KMS-11 (cell line): Measurements from ENCODE around the gene FAM83F.

Experiments
- H2AFZ ChIP-seq: fragments of 200-600 bp; sonication (generic); 2 replicates; pipeline ENCODE4 v1.6.1; 2016; ENCODE audit warnings: antibody characterized with exemption, mixed run types, low read depth
- H3K27ac ChIP-seq: fragments of 200-600 bp; sonication (generic); 2 replicates; pipeline ENCODE4 v1.6.1; 2016; ENCODE audit warnings: mild to moderate bottlenecking, mixed run types
- H3K27me3 ChIP-seq: fragments of 200-600 bp; sonication (generic); 2 replicates; pipeline ENCODE4 v1.6.1; 2017; ENCODE audit warnings: mild to moderate bottlenecking, low read depth, mixed run types, moderate library complexity; ENCODE audit not compliant: insufficient read depth
- H3K36me3 ChIP-seq: fragments of 200-600 bp; sonication (generic); 2 replicates; pipeline ENCODE4 v1.6.1; 2017; ENCODE audit warnings: mild to moderate bottlenecking, mixed run types; ENCODE audit not compliant: insufficient read depth
- H3K4me1 ChIP-seq: fragments of 200-600 bp; sonication (generic); 2 replicates; pipeline ENCODE4 v1.6.1; 2016; ENCODE audit warnings: mild to moderate bottlenecking, low read depth, mixed run types; ENCODE audit not compliant: poor library complexity, severe bottlenecking
- H3K4me2 ChIP-seq: fragments of 200-600 bp; sonication (generic); 2 replicates; pipeline ENCODE4 v1.7.0; 2016; ENCODE audit warnings: mild to moderate bottlenecking, mixed run types
- H3K4me3 ChIP-seq: fragments of 200-600 bp; sonication (generic); IDR thresholded peaks from 2 replicates; pipeline ENCODE4 v1.6.1; 2017; ENCODE audit warnings: low read depth, low read length, mixed read lengths; ENCODE audit not compliant: insufficient read depth
- H3K79me2 ChIP-seq: fragments of 200-600 bp; sonication (generic); 2 replicates; pipeline ENCODE4 v1.6.1; 2016; ENCODE audit warnings: low read depth, mixed run types; ENCODE audit not compliant: insufficient read depth
- H3K9ac ChIP-seq: fragments of 200-600 bp; sonication (generic); 2 replicates; pipeline ENCODE4 v1.6.1; 2016; ENCODE audit warnings: mild to moderate bottlenecking, mixed run types
- H4K20me1 ChIP-seq: fragments of 200-600 bp; sonication (generic); 2 replicates; pipeline ENCODE4 v1.6.1; 2016; ENCODE audit warnings: mild to moderate bottlenecking, mixed run types; ENCODE audit not compliant: insufficient read depth
- TF ChIP-seq, protein P1 (sequence below): fragments of 200-600 bp; sonication (generic); conservative IDR thresholded peaks from 2 replicates; pipeline ENCODE4 v1.6.1; 2017; ENCODE audit warnings: low read depth, mild to moderate bottlenecking, antibody characterized with exemption, low read length, moderate library complexity, mixed read lengths

Gene FAM83F

DNA sequence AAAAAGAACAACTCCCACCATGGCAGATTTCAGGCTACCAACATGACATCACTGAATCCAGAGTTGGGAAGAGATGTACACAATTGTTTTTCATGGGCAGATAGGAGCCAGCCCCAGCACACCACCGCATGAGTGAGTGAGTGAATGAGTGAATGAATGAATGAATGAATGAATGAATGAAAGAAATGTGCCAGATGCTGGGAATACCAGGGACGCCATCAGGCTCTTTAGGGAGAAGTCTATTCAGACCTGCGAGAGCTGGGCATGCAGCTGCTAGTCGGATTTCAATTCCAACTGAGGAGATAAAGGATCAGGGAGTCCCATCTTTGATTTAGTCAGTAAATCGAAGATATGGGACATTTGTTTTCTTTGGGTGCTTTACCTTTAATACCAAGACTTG lies 15.3 kb upstream of the FAM83F start:
- H3K4me1 ChIP-seq, result no peaks in the 10 kb centered on the region
- TF ChIP-seq, protein P1, sequence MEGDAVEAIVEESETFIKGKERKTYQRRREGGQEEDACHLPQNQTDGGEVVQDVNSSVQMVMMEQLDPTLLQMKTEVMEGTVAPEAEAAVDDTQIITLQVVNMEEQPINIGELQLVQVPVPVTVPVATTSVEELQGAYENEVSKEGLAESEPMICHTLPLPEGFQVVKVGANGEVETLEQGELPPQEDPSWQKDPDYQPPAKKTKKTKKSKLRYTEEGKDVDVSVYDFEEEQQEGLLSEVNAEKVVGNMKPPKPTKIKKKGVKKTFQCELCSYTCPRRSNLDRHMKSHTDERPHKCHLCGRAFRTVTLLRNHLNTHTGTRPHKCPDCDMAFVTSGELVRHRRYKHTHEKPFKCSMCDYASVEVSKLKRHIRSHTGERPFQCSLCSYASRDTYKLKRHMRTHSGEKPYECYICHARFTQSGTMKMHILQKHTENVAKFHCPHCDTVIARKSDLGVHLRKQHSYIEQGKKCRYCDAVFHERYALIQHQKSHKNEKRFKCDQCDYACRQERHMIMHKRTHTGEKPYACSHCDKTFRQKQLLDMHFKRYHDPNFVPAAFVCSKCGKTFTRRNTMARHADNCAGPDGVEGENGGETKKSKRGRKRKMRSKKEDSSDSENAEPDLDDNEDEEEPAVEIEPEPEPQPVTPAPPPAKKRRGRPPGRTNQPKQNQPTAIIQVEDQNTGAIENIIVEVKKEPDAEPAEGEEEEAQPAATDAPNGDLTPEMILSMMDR, result no peak
- H3K4me2 ChIP-seq, result no peak overlapping the region
- no peaks in the 10 kb centered on the region for H3K79me2 ChIP-seq
- H3K36me3 ChIP-seq, result no peaks in the 10 kb centered on the region
- no peaks in the 10 kb centered on the region for H4K20me1 ChIP-seq
- H2AFZ ChIP-seq, result no peak overlapping the region
- peaks cover 16% of the 10 kb centered on the region; the same call in 1 of the 2 replicates for H3K27me3 ChIP-seq
- no peak overlapping the region for H3K27ac ChIP-seq
- no peak overlapping the region for H3K4me3 ChIP-seq
- no peak overlapping the region for H3K9ac ChIP-seq

DNA sequence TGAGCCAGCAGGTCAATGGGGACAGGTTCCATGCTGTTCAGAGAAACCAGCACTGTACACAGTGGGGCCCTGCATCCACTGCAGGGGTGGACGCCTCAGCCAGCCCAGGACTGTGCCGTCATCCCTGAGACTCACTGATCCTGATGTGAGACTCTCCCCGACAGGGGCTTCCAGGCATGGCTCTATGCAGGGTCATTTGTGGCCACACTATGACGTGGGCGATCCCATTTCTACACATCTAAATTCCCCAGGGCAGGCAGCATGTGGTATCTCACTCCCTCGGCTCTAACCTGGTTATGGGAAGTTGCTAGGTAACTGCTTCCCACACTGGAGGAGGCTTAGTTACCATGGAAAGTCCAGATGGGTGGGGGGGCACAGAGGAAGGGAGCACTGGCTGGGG lies 14.2 kb upstream of the FAM83F start:
- Histone ChIP-seq H3K4me1 (no peaks in the 10 kb centered on the region), H3K79me2 (no peaks in the 10 kb centered on the region), H3K4me2 (no peak overlapping the region), H2AFZ (no peak overlapping the region), H3K36me3 (no peaks in the 10 kb centered on the region), H3K4me3 (no peak overlapping the region), H3K27ac (no peak overlapping the region), H3K27me3 (peaks cover 12% of the 10 kb centered on the region; the same call in 1 of the 2 replicates), H4K20me1 (no peaks in the 10 kb centered on the region), H3K9ac (no peak overlapping the region)
- TF ChIP-seq, protein P1, result no peak

DNA sequence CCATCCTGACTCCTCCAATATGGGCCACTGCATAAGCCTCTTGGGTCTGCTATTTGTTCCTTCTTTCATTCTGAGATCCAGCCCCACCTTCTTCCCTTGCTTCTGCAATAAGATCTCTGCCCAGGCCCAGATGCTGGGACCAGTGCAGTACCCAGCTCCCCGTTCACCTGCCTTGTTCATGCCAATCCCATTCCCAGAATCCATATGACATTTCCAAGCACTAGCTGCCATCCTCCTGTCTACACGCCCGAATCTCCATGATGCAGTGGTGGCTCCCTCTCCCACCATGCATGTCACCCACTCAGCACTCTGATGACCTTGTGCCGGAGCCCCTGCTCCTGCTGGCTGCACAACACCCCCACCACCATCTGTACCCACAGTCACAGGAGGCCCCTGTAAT lies 11.4 kb upstream of the FAM83F start:
- H3K27me3 ChIP-seq, result no peaks in the 10 kb centered on the region; the same call in 1 of the 2 replicates
- no peak overlapping the region for H3K27ac ChIP-seq
- H3K79me2 ChIP-seq, result no peaks in the 10 kb centered on the region
- TF ChIP-seq, protein P1, result no peak
- H3K4me2 ChIP-seq, result no peak overlapping the region
- no peak overlapping the region for H3K4me3 ChIP-seq
- no peaks in the 10 kb centered on the region for H4K20me1 ChIP-seq
- H3K36me3 ChIP-seq, result no peaks in the 10 kb centered on the region
- H3K9ac ChIP-seq, result no peak overlapping the region
- H2AFZ ChIP-seq, result no peak overlapping the region
- no peaks in the 10 kb centered on the region for H3K4me1 ChIP-seq

DNA sequence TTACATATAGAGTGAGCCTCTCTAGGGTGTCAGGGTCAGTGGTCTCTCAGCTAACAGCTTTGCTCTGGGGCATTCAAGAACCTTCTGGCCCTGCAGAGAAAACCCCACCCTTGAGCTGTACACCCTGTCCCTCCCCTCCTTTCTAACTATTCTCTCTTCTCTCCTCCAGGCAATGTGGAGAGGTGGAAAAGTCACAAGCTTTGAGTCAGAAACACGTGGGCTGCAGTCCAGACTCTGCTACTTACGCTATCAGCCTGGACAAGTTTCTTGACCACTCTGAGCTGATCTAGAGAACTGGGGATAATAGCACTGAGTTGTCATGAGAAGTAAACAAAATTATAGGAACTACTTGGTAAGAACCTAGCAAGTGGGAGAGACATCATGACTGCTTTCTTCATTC lies 10.7 kb upstream of the FAM83F start:
- Histone ChIP-seq H3K4me1 (no peaks in the 10 kb centered on the region), H3K9ac (no peak overlapping the region), H3K4me3 (no peak overlapping the region), H3K79me2 (no peaks in the 10 kb centered on the region), H3K27ac (no peak overlapping the region), H3K36me3 (no peaks in the 10 kb centered on the region), H2AFZ (no peak overlapping the region), H4K20me1 (no peaks in the 10 kb centered on the region), H3K27me3 (no peaks in the 10 kb centered on the region; the same call in 1 of the 2 replicates), H3K4me2 (no peak overlapping the region)
- TF ChIP-seq, protein P1, result no peak

DNA sequence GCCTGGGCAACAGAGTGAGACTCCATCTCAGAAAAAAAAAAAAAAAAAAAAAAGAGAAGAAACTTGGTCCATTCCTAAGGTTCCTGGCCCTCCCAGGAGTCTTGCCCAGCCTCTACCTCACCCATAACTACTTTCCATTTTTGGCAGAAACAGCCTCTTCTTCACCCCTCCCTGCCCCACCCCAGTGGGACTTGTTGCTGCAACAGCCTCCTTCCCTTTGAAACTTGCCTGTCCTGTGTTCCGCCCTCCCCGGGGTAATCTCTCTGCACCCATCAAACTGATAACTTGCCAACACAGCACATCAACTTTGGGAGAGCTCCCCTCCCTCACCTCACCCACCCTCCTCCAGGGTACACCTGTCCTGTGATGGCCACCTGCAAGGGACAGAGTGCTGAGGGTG lies 10.0 kb upstream of the FAM83F start:
- H3K4me2 ChIP-seq, result no peak overlapping the region
- H4K20me1 ChIP-seq, result no peaks in the 10 kb centered on the region
- no peaks in the 10 kb centered on the region for H3K4me1 ChIP-seq
- H3K27me3 ChIP-seq, result no peaks in the 10 kb centered on the region; the same call in 1 of the 2 replicates
- TF ChIP-seq, protein P1, result no peak
- no peak overlapping the region for H3K4me3 ChIP-seq
- H3K27ac ChIP-seq, result no peak overlapping the region
- no peaks in the 10 kb centered on the region for H3K79me2 ChIP-seq
- H3K9ac ChIP-seq, result no peak overlapping the region
- H3K36me3 ChIP-seq, result no peaks in the 10 kb centered on the region
- H2AFZ ChIP-seq, result no peak overlapping the region
